Smooth muscle cell (in vitro differentiated cells): ENCODE results near the gene ASIC1. TPM values are rescaled to one million over a fixed set of nuclear protein-coding genes. Genes with fewer than 3 reads are reported as not detected.

ENCODE experiments used
- DNase-seq: peaks from one replicate; lab custom pipeline; 2025; ENCODE audit not compliant: unreplicated experiment; lab: John Stamatoyannopoulos, UW
- H2AFZ ChIP-seq: fragments of 200-600 bp; sonication (generic); 2 replicates; pipeline ENCODE4 v1.6.0; 2016; ENCODE audit warnings: antibody characterized with exemption, low read depth, mild to moderate bottlenecking
- H3F3A ChIP-seq: fragments of 200-600 bp; sonication (generic); 2 replicates; pipeline ENCODE4 v1.6.0; 2017; ENCODE audit warnings: antibody characterized with exemption, low read depth
- H3K27ac ChIP-seq: fragments of 200-600 bp; sonication (generic); 2 replicates; pipeline ENCODE4 v1.5.1; 2016; ENCODE audit warnings: low read depth, mild to moderate bottlenecking
- H3K27me3 ChIP-seq: fragments of 200-600 bp; sonication (generic); 2 replicates; pipeline ENCODE4 v1.6.1; 2016; ENCODE audit warnings: low read depth, mild to moderate bottlenecking
- H3K36me3 ChIP-seq: fragments of 200-600 bp; sonication (generic); 2 replicates; pipeline ENCODE4 v1.5.1; 2016; ENCODE audit warnings: low read depth
- H3K4me1 ChIP-seq: fragments of 200-600 bp; sonication (generic); 2 replicates; pipeline ENCODE4 v1.5.1; 2016; ENCODE audit warnings: low read depth
- H3K4me2 ChIP-seq: fragments of 200-600 bp; sonication (generic); 2 replicates; pipeline ENCODE4 v1.6.0; 2016; ENCODE audit warnings: mild to moderate bottlenecking
- H3K4me3 ChIP-seq: fragments of 200-600 bp; sonication (generic); 2 replicates; pipeline ENCODE4 v1.5.1; 2016; ENCODE audit warnings: mild to moderate bottlenecking
- H3K79me2 ChIP-seq: fragments of 200-600 bp; sonication (generic); 2 replicates; pipeline ENCODE4 v1.6.0; 2016; ENCODE audit warnings: low read depth, mild to moderate bottlenecking
- H3K9ac ChIP-seq: fragments of 200-600 bp; sonication (generic); 2 replicates; pipeline ENCODE4 v1.6.0; 2016; ENCODE audit warnings: low read depth
- H3K9me3 ChIP-seq: fragments of 200-600 bp; sonication (generic); replicated peaks from 2 replicates; pipeline ENCODE4 v1.5.1; 2016; ENCODE audit warnings: low read depth
- H4K20me1 ChIP-seq: fragments of 200-600 bp; sonication (generic); 2 replicates; pipeline ENCODE4 v1.6.0; 2016; ENCODE audit warnings: low read depth
- WGBS: methylation state at CpG from one replicate; pipeline ENCODE4 v1.1.7; 2016; ENCODE audit warnings: low lambda C conversion rate; 5-methylcytosine and 5-hydroxymethylcytosine counted together
- polyA plus RNA-seq: library from polyadenylated mRNA; unstranded; fragments of >200 nt; fragmentation: Nextera tagmentation; extraction: Ambion mirVana; gene quantifications from 2 replicates; pipeline ENCODE4 v1.2.1, GENCODE V29; 2016
- total RNA-seq: library from RNA; depleted of rRNA; stranded (reverse); fragments of >200 nt; gene quantifications from 2 replicates; pipeline ENCODE4 v1.2.3, GENCODE V29; 2014
- TF ChIP-seq, protein P1 (sequence below): fragments of 200-600 bp; sonication (generic); IDR thresholded peaks from 2 replicates; pipeline ENCODE4 v1.5.1; 2017; ENCODE audit warnings: borderline replicate concordance, mild to moderate bottlenecking, antibody characterized with exemption; ENCODE audit not compliant: insufficient read depth, poor library complexity, severe bottlenecking

Gene ASIC1
- total and polyA plus RNA-seq, 2 experiments from 2014 or later = 0.45 to 1.5 TPM

DNA sequence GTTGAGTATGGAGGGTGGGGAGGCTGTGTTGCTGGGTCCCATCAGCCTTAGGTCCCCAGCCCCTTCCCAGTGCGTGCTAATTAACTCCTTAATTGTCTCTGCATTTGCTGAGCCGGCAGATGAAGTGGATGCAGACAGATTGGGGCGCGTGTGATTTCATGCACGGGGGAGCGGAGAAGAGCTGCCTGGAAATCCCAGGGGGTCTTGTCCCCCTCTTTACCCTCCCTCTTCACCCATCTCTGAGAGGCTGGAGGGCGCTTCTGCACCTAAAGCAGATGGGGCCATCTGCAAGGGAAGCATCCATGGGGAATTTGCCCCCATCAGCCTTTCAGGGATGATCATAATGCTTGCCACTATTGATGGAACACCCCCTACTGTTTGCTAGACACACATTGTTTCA, 4.4 kb upstream of the ASIC1 start:
- TF ChIP-seq, protein P1, sequence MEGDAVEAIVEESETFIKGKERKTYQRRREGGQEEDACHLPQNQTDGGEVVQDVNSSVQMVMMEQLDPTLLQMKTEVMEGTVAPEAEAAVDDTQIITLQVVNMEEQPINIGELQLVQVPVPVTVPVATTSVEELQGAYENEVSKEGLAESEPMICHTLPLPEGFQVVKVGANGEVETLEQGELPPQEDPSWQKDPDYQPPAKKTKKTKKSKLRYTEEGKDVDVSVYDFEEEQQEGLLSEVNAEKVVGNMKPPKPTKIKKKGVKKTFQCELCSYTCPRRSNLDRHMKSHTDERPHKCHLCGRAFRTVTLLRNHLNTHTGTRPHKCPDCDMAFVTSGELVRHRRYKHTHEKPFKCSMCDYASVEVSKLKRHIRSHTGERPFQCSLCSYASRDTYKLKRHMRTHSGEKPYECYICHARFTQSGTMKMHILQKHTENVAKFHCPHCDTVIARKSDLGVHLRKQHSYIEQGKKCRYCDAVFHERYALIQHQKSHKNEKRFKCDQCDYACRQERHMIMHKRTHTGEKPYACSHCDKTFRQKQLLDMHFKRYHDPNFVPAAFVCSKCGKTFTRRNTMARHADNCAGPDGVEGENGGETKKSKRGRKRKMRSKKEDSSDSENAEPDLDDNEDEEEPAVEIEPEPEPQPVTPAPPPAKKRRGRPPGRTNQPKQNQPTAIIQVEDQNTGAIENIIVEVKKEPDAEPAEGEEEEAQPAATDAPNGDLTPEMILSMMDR = no peak
- no peaks in the 10 kb centered on the region for H3K79me2 ChIP-seq
- H3F3A ChIP-seq = no peaks in the 10 kb centered on the region
- H3K27ac ChIP-seq = no peak overlapping the region
- H3K4me1 ChIP-seq = peaks cover 24% of the 10 kb centered on the region
- H3K4me3 ChIP-seq = no peak overlapping the region
- no peaks in the 10 kb centered on the region for H4K20me1 ChIP-seq
- DNase-seq = no peak
- H3K27me3 ChIP-seq = peaks cover 25% of the 10 kb centered on the region
- H3K9me3 ChIP-seq = no peaks in the 10 kb centered on the region
- no peak overlapping the region for H3K4me2 ChIP-seq
- no peak overlapping the region for H2AFZ ChIP-seq
- no peak overlapping the region for H3K9ac ChIP-seq
- 81% methylated on average over 6 of the region's 7 CpGs for WGBS
- no peaks in the 10 kb centered on the region for H3K36me3 ChIP-seq

DNA sequence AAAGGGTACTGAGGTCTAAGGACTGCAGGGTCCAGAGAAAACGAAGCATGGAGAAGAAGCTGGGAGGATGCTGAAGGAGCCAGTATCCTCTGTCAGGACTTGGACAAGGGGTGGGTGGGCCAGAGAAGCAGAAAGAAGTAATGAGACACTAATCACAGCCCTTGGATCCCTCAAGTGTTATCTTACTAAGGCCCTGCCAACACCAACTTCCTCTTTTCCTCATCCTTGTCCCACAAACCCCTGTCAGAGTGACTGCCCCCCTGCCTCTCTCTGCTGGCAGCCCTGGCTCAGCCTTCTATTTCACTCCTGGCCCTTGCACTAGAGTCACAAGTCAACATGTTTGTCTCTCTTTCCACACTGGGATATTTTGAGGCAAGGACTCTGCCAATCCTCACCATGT, 3.8 kb upstream of the ASIC1 start:
- no peaks in the 10 kb centered on the region for H3K36me3 ChIP-seq
- no peaks in the 10 kb centered on the region for H4K20me1 ChIP-seq
- no peaks in the 10 kb centered on the region for H3F3A ChIP-seq
- 87% methylated on average over 1 of the region's 1 CpG for WGBS
- no peak overlapping the region for H2AFZ ChIP-seq
- peaks cover 31% of the 10 kb centered on the region for H3K27me3 ChIP-seq
- H3K4me1 ChIP-seq = peaks cover 24% of the 10 kb centered on the region
- no peaks in the 10 kb centered on the region for H3K9me3 ChIP-seq
- TF ChIP-seq, protein P1 = no peak
- no peak overlapping the region for H3K4me2 ChIP-seq
- H3K9ac ChIP-seq = no peak overlapping the region
- H3K4me3 ChIP-seq = no peak overlapping the region
- DNase-seq = no peak
- no peaks in the 10 kb centered on the region for H3K79me2 ChIP-seq
- no peak overlapping the region for H3K27ac ChIP-seq

DNA sequence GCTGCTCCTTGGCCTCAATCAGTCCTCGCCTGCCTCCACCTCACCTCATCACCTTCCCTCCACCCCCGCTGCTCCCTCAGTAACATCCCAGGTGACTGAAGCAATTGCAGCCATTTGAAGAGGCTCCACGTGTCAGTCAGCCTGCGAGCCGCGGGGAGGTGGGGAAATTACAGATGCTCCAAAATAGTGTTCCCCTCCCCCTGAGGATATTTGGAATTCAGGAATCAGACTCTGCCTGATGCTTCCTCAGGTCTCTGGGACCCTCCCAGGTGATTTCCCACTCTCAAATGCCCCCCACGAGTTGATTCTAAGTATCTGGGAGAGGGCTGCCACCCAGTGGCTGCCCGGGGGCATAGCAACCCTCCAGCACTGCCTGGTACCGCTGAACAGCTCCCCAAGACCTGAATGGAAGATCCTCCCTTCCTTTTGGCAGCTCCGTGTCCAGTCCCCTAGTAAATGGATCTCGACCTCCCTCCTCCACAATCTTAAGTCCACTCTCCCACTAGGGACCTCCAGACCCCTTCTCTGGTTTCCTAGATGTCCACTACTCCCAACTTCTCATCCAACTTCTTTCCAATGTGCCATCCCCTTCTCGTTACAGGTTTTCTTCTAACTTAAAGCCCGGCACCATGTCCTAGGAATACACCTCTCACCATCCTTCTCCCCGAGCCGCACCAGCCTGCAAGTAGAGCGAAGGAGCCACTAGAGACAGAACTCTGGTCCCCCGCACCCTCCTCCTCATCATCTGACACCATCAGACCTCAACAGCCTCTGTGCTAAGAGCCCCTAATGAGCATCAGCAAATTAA, 1.4 kb upstream of the ASIC1 start:
- H3K27me3 ChIP-seq = peaks cover 33% of the 10 kb centered on the region
- no peak overlapping the region for H3K9ac ChIP-seq
- WGBS = 13% methylated on average over 17 of the region's 17 CpGs
- peak overlapping the region; percentile 76 for H3K4me2 ChIP-seq
- H3K4me1 ChIP-seq = peaks cover 17% of the 10 kb centered on the region
- H3K79me2 ChIP-seq = no peaks in the 10 kb centered on the region
- H3K27ac ChIP-seq = no peak overlapping the region
- no peaks in the 10 kb centered on the region for H3K9me3 ChIP-seq
- DNase-seq = peak; percentile 8
- H3K36me3 ChIP-seq = no peaks in the 10 kb centered on the region
- no peaks in the 10 kb centered on the region for H3F3A ChIP-seq
- TF ChIP-seq, protein P1 = peak; percentile 97
- no peak overlapping the region for H2AFZ ChIP-seq
- H3K4me3 ChIP-seq = no peak overlapping the region
- H4K20me1 ChIP-seq = no peaks in the 10 kb centered on the region

DNA sequence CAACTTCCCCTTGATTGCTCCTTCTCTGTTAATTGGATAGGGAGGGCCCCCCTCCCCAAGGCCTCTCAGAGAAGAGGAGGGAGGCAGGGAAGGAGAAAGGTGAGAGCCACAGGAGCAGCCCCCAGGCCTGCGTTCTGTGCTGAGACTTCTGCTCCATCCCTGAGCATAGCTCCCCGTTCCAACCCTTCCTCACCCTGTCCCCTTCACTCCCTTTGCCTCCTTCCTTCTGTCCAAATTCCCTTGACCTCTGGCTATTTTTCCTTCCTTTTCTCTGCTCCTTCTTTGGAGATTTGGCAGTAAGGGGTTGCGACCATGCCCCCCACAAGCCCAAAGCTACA, 788 bp upstream of the ASIC1 start:
- H3K4me2 ChIP-seq = peak overlapping the region; percentile 95
- WGBS = 41% methylated on average over 3 of the region's 3 CpGs
- no peaks in the 10 kb centered on the region for H3K79me2 ChIP-seq
- no peak overlapping the region for H3K9ac ChIP-seq
- H3F3A ChIP-seq = no peaks in the 10 kb centered on the region
- H3K27ac ChIP-seq = no peak overlapping the region
- H3K36me3 ChIP-seq = no peaks in the 10 kb centered on the region
- no peak for DNase-seq
- H3K4me1 ChIP-seq = peaks cover 12% of the 10 kb centered on the region
- TF ChIP-seq, protein P1 = no peak
- no peaks in the 10 kb centered on the region for H3K9me3 ChIP-seq
- H3K4me3 ChIP-seq = peak overlapping the region; percentile 76
- H2AFZ ChIP-seq = no peak overlapping the region
- no peaks in the 10 kb centered on the region for H4K20me1 ChIP-seq
- peaks cover 36% of the 10 kb centered on the region for H3K27me3 ChIP-seq
